ENCODE data around the gene DIP2C. TPM values are rescaled to one million over a fixed set of nuclear protein-coding genes. Genes with fewer than 3 reads are reported as not detected.

DIP2C gene
- total RNA-seq, 1 donor from 2014 or later: 16.7 TPM

DNA sequence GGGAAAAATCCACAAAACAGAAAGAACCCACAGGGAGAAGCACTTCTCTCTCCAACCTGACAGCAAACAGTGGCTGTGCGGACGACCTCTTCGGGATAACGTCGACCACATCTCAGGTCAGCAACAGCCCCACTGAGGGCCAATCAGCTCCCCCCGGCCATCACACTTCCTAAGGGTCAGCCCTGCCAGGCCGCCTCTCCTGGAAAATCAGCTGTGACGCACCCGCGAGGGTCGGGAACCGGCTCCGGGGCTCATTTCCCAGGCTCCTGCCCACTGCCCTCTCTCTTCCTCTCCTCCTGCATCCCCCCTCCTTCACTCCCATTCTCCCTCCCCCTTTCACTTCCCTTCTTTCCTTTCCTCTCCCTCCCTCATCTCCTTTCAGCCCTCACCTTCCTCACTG lies 118.3 kb downstream of the DIP2C start:
- no peak for DNase-seq

DNA sequence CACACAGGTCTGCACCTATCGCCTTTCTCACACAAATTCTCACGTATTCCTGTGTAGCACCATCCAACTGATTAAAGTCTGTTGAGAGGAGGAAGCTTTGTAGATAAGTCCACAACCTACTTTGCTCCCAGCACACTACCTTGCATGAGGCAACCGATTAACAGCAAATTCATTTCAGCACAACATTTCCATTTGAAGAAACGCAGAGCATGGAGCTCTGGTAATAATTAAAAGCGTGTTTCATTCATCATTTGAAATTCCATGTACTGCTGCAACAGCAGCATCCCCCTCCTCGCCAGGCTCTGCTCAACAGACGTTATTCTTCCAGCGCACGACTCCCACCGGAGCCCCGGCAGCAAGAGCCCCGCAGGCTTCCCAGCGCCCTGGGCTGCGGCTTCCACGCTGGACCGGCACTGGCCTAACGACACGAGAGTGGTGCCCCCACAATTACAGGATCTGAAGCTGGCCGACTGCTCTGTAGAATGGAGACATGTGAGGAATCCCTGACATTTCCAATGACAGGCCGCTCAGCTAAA lies 118.8 kb downstream of the DIP2C start:
- peak; percentile 79 for DNase-seq

DNA sequence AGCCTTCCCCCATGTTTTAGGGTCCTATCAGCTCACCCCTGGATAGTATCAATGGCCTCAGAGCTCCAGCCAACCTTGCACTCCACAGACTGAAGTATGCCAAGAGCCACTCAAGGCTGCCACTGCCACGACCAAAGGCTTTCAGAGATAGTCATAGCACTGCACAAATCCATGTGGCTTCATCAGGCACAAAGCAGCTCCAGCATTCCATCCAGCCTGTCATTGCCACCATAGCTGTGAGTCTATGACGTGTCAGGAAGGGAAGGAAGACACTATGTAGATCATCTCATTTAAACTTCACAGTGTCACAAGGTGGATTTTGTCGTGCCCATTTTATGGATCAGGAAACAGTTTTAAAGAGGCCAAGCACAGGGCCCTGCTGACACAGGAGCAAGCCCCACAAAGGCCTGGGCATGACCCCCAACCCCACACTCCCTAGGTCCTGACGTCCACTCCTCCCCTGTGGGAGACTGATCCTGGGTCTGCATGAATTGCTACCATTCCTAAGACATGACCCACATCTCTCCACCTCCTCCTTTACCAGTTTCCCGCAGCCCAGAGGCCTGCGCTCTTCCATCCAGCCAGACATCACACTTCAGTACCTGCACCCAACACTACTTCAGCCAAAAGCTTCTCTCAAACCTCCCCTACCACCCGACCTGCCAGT lies 119.4 kb downstream of the DIP2C start:
- DNase-seq: no peak

DNA sequence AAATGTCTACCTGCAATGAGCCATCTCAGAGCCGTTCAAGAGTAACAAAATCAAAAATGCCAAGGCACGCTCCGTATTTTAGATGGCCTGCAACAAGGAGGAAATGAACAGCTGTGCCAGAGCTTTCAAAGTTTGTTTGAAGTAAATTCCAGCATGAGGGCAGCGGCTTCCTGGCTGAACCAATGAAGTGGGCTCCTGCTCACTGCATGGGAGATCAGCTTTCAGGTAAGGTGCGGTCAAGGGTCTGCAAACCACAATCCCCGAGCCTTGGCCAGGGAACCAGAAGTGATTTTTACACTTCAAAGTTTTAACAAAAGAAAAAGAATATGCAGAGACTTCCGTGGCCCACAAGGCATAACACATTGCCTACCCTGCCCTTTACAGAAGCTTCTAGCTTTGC lies 120.6 kb downstream of the DIP2C start:
- DNase-seq: no peak

DNA sequence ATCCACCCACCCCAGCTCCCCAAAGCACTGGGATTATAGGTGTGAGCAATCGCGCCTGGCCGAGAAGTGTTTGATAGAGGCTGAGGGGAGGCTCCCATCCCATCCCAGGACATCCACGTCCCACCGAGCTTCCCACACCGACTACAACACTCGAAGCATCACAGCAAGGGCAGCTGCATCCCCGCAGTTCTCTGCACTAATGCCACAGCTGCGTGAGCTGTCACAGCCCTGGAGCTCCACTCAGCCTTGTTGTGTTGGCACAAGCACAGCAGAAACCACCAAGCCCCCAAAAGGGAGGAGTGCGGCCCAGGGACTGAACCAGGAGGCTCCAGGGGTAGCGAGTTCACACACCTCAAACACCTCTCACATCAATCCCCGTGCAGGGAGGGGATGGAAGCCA lies 121.6 kb downstream of the DIP2C start:
- DNase-seq: no peak

DNA sequence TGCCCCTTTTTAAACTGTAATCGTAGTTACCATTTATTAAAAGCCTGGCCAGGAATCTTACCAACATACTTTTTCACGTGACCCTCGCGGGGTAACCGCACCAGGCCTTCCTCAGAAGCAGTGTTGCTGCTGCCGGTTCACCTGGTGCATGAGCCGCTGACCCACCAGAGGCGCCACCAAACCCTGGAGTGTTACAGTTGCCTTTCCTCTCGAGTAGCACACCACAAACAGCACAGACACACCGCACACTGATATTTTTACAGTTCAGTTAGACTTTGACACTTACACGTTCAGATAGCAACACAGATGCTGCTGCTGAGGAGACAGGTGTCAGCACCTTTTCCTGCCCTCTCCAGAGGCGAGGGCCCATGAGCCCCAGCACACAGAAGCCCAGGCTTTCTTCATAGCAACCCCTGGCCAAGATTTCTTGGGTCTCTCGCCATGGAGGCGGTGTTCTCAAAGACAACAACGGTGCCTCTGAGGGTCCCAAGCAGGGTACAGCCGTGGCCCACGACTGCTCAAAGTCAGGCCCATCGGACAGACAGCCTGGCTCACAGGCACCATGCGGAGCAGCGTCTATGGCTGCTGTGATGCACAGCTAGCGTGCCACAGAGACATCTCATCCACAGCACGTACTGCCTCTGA lies 123.1 kb downstream of the DIP2C start:
- DNase-seq: no peak

DNA sequence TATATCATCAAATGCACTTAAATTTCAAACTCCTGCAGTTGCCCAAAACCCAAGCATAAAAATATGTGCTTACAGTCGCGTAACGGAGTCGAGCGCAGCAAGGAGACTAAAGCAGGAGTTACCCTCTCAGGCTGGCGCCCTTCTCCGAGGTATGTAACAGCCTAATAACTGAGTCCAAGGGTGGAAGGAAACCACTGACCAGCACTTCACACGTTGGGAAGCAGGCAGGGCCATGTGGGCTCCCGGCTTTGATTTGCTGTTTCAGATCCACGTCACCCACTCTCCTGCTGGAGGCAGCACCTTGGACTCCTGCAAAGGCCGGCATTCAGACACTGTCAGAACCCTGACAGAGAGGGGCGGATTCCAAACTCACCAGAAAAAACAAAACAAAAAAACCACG lies 123.8 kb downstream of the DIP2C start:
- DNase-seq: no peak

DNA sequence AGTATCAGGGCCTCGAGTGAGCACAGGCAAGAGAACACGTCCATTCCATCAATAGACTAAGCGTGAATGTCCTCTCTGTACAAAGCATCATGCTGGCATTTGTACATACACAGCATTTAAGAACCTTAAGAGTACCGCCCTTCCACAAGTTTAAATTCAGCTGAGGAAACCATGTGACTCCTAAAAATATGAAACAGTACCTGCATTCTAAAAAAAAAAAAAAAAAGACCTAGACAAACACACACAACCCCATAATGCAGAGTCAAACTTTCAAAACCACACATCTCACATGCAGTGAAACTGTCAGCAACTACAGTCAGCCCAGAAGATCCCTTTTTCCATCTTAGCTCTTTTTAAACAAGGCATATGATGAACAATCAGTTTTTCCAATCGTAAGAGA lies 124.3 kb downstream of the DIP2C start:
- DNase-seq: no peak

DNA sequence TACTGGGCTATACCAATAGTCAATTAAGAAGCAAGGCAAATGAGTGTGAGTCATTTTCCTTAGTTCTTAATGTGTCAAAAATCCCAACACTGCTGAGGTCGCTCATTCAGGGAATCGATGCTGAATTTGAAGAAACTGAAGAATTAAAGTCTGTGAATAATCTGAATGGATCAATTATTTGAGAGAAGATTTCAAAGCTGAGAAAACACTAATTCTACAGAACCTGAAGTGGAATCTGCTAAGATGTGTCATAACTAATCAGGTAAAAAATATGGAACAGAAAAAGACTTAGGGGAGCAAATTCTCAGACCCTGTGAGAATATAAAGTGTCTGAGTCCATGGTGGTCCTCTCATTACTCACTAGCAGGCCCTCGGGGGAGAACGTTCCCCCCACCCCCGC lies 125.6 kb downstream of the DIP2C start:
- no peak for DNase-seq

DNA sequence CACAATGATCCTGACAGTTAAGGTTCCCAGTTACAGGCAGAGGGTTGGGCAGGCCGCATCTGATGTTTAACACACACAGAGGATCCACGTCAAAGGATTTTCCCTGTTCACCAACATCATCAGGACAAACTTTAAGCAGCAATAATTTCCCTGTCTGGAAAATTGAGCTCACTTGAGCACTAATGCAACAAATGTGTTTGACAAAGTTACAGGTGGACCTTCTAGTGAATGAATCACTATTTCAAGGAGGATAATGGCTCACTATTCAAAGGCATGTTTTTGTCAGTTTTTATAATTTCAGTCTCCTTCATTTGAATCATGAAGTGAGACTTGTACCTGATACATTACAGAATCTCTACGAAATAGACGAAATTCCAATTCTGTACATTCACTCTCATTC lies 127.3 kb downstream of the DIP2C start:
- no peak for DNase-seq

DNA sequence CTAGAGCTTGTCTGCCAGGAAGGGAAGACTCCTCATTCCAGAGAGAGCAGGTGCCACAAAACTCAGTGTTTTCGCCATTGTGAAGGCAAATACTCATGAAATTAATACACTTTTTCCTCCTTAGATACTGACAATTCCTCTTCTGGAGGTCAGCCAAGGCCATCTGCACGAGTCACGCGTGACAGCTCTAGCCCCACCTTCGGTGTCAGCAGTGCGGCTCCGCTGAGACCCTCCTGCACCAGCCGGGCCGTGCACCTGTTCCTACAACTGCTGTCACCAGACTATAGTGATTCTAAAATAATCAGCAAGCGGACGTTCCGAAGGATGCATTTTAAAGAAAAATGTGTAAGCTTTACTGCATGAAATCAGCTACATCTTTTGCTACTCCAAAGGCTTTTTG lies 127.7 kb downstream of the DIP2C start:
- DNase-seq: no peak

DNA sequence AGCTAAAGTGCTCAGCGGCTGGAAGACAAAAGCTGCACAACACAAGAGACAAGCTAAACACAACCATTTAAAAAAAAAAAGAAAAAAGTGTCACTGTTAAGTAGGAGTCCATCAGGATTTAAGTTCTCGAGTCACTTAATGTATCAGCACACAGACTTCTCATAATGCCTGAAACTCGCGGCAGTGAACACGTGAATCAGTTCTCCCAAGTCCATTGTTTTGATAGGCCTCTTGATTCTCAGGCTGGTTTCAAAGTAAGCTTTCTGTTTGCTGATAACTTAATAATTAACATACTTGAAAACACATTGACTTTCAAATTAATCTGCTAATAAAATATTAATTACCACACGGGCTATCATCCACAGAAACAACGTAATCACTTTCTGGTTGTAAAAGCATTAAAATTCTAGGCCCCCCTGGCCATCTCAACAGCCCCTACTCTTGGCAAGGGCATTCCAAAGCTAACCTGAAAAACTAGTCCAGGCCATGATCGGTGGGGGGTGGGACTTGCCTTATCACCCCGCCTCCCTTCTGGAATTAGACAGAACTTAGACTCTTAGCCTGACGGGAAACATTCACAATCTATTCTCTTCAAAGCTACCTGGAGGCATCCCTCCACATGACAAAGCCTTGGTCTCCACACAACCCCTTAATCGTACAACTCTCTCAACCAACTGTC lies 129.0 kb downstream of the DIP2C start:
- no peak for DNase-seq

DNA sequence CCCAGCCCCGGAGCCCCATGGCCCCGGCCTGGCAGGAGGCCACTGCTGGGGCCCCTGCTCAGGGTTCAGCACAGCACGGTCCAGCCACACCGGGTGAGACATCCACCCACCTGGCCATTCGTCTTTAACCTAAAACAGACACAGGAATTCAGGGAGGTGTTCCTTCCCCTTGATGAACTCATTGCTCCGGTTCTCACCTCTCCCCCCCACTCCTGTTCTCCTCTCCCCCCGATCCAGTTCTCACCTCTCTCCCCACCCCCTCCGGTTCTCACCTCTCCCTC lies 129.8 kb downstream of the DIP2C start:
- DNase-seq: no peak

DNA sequence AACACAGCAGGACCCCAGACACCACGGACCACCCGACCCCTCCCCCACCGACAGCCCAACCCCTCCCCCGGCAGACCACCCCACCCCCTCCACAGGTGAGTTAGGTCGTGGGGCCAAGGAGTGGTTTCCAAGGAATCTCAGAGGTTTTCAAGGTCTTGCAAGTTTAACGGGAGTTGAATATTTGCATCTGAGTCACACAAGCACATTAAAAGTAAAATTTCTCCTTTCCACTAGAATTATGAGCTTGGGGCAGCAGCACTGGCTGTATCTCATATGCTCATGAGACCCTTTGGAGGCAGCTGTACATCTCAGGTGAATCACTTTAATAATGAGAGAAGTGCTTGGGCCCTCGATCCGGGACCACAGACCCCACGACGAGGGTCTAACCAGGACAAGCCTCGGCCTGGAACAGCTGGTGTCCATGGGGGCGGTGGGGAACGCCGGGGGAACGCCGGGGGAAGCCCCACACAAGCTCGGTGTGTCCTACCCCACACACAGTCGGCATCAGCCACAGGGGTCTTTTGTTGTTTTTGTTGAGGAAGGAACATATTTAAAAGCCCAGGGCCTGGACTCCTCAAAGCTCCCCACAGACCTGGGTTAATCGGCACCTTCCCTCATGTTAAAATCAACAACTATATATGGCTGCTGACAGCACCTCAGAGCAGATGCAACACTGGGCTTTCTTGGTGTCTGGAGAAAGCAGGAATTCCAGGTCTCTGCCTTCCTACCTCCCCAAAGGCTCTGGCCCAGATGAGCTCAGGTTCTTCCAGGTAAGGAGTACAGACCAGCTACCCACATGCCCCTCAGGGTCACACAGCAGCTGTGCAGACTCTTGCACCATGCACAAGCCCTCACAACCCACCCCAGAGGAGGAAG lies 130.3 kb downstream of the DIP2C start:
- no peak for DNase-seq

DNA sequence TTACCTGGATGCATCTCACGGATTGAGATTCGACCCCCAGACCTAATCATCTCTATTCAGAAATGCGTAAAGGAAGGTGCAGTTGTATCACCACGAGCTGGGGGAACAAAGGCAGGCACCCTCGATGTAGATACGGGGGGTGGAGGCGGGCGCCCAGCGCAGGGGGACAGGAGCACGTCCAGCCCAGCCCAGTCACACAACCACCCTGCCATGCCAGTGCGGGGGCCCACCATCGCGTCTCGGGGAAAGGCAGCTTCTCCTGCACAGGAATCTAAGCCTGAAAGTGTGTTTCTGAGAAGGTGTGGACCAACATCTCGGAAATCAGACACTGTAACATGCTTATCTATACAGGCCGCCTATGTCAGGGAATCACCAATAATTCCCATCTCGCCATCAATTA lies 131.1 kb downstream of the DIP2C start:
- no peak for DNase-seq

DNA sequence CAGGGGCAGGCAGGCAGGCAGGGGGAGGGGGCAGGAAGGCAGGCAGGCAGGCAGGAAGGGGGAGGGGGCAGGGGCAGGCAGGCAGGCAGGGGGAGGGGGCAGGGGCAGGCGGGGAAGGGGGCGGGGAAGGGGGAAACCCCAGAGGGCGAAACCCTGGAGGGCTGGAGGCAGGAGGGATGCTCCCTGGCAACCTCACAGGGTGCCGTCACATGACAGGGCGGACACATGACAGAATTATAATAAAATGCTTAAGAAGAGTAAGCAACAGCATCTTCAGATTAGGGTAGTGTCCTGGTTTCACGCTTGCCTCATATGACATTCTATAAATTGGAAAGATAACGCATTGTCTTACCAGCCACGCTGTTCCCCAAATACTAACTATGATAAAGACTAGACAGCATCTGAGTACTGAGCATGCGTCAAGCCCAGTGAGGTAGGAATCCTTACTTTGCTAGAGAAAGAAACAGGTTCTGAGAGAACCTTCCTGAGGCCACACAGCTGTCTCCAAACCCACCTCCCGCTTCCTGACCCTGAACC lies 131.6 kb downstream of the DIP2C start:
- no peak for DNase-seq

DNA sequence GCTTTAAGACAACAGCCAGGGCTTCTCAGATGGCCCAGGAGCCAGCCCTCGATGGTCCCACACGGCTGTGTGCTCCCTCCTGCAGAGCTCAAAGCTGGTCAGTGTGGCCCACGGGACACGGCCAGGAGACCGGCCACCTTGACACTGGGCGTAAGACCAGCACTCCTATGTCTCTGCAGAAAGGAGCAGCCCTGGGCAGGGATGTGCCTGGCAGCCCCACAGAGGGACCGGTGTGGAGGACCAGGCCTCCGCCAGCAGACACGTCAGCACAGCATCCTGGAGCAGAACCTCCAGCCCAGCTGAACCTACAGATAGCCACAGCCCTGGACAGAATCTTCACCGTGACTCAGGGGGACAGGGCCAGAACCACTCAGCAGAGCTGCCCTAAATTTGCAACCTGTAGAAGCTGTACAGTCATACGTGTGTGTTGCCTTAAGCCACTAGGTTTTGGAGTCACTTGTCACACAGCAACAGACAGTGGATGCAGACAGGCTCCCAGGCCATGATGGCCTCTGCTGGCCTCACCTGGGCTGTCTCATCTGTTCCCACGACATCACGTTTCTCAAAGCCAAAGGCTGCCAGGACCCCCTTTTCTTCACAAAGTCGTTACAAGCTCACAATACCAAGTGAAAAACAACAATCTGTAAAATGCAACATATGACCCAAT lies 132.4 kb downstream of the DIP2C start:
- DNase-seq: no peak

DNA sequence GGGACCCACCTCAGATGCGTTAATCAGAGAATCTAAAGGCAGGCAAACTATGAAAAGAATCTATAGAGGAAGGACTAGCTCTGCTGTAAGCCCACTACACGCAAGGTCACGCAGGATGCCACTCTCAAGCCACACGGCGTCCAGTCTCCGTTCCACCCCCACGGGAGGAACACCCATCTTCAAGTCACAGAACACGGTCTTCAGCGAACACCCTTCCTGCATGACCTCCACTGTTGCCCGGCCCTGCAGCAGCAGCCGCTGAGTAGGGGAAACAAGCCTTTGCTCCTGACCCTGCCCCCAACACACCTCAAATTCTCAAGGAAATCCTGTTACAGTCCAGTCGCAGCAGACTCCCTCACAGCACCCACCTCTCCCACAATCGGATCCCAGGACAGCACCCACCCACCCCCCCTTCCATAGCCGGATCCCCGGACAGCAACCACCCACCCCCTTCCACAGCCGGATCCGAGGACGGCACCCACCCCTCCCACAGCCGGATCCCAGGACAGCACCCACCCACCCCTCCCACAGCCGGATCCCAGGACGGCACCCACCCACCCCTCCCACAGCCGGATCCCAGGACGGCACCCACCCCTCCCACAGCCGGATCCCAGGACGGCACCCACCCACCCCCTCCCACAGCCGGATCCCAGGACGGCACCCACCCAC lies 133.7 kb downstream of the DIP2C start:
- DNase-seq: no peak

DNA sequence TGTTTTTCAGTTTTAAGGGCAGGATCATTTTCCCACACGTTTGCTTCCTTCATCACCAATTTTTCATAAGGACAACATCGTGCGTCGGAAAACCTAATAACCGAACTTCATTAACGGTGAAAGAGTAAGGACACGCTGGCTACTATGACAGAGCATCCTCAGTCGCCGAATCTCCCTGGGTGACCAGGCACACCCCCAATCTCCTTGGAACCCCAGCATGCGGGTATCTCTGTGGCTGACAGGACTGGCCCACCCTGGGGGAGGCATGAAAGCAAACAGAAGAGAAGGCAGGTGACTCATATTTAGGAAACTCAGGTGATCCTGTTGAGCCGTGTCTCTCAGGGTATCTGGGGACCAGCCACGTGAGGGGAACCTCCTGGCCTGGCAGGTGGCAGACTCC lies 134.2 kb downstream of the DIP2C start:
- DNase-seq: no peak

DNA sequence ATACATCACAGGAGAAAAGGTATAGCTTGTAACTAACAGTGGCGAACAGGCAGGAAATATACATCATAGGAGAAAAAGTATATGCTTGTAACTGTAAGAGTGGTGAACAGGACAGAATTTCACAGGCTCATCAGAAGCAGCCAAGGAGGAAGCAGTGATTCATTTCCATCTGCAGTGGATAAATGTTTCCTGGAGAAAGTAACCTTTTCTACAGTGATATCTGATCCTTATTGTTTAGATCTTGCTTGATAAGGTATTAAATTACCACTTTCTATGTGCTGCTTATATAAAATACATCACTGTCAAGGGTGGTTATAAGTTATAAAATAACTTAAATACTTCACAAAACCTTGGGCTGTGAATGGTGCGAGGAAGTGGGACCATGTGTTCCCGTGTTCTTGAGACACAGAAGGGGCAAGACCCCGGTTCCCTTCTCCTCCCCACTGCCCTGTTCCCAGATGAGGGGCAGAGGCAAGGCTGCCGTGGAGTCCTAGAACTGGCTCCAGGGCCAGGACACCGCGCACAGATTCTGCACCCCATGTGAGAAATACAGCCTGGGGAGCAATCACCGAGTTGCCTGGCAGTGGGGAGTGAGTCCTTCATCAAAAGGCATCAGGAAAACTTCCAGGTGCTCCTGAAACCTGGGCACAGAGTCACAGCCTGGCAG lies 135.2 kb downstream of the DIP2C start:
- no peak for DNase-seq

DNA sequence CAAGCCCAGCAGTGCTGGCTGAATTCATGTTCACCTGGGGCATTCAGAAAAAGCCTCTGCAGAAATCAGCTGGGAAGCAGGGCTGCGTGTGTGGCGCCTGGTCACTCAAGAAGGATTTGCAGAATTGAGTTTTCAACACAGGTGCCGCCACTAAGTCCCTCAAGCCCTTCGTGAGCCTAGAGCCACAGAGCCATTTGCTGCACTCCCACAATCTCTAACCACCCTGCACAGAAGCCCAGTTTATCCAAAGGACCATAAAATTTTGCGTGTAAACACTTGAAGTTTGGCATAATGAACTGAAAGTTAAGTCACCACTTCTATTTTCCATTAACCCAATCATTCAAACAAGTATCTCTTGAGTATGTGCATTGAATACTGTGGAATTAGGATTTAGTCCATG lies 136.2 kb downstream of the DIP2C start:
- no peak for DNase-seq
